GM12875 (cell line): ENCODE results near the gene TOP3B.

Experiments used
- H3K4me3 ChIP-seq: one replicate; pipeline ENCODE4 v1.5.1; 2011; ENCODE audit warnings: low read depth, low read length, control low read depth
- CTCF ChIP-seq: IDR thresholded peaks from 2 replicates; pipeline ENCODE4 v1.5.1; 2011; ENCODE audit warnings: low read depth, mild to moderate bottlenecking, control low read depth, inconsistent platforms, low read length, moderate library complexity, borderline replicate concordance; ENCODE audit not compliant: insufficient read depth

Gene TOP3B

GRCh38 chr22:21907638-21908522, 74.7 kb downstream of the TOP3B start:
- no peak for TF ChIP-seq CTCF
- H3K4me3 ChIP-seq: no peak overlapping the region
